Measurements from ENCODE around the gene CHD1.

GRCh38 chr5:98807806-98808205 is 121.0 kb downstream of the CHD1 start:
- TF ChIP-seq, protein P1, sequence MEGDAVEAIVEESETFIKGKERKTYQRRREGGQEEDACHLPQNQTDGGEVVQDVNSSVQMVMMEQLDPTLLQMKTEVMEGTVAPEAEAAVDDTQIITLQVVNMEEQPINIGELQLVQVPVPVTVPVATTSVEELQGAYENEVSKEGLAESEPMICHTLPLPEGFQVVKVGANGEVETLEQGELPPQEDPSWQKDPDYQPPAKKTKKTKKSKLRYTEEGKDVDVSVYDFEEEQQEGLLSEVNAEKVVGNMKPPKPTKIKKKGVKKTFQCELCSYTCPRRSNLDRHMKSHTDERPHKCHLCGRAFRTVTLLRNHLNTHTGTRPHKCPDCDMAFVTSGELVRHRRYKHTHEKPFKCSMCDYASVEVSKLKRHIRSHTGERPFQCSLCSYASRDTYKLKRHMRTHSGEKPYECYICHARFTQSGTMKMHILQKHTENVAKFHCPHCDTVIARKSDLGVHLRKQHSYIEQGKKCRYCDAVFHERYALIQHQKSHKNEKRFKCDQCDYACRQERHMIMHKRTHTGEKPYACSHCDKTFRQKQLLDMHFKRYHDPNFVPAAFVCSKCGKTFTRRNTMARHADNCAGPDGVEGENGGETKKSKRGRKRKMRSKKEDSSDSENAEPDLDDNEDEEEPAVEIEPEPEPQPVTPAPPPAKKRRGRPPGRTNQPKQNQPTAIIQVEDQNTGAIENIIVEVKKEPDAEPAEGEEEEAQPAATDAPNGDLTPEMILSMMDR (IDR thresholded peaks at IDR 0.05), result no peak
- no peak for TF ChIP-seq POLR2AphosphoS5 (IDR thresholded peaks at IDR 0.05)

Measured in prostate gland (tissue), 2 donors.